Cardiac ventricle fibroblast (primary cell): ENCODE data around the gene OR4C45. TPM values are rescaled to one million over a fixed set of nuclear protein-coding genes. Genes with fewer than 3 reads are reported as not detected.

Experiments
- total RNA-seq: library from RNA; depleted of rRNA; stranded (reverse); fragments of >200 nt; gene quantifications from 2 replicates; pipeline ENCODE4 v1.2.3, GENCODE V29; 2015

OR4C45 gene
- not detected in 2 replicates for total RNA-seq

DNA sequence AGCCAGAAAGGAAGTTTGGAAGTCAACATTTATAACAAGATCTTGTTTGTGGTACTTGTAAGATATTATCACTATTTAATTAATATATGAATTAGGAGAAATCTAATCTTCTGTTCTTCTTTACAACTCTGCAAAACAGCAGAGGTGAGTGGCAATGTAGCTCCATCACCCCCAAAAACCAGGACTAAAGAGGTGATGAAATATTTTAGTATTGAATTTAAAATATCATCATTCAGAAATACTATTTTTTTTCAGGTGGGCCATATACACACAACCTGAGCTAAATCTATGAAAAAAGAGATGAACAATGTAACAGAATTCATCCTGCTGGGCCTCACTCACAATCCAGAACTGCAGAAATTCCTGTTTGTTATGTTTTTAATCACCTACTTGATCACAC lies at the start of gene OR4C45:
Gene OR4C45 (plus strand): TSS at position 301 of the 400 bp plus-strand sequence.

Other genes starting within 250 kb of the OR4C45 start
- not detected in 2 replicates for gene OR4C13, start 80.5 kb upstream of the OR4C45 start, total RNA-seq
- not detected in 2 replicates for gene OR4C12, start 50.3 kb upstream of the OR4C45 start, total RNA-seq